ENCODE measurements around the gene TRPM2. TPM values are rescaled to one million over a fixed set of nuclear protein-coding genes. Genes with fewer than 3 reads are reported as not detected.
A peak's percentile ranks its signal among the peaks of the same experiment; 100 is the strongest.

Gene TRPM2
- total RNA-seq, 1 donor from 2014 or later: 0.07 TPM

DNA sequence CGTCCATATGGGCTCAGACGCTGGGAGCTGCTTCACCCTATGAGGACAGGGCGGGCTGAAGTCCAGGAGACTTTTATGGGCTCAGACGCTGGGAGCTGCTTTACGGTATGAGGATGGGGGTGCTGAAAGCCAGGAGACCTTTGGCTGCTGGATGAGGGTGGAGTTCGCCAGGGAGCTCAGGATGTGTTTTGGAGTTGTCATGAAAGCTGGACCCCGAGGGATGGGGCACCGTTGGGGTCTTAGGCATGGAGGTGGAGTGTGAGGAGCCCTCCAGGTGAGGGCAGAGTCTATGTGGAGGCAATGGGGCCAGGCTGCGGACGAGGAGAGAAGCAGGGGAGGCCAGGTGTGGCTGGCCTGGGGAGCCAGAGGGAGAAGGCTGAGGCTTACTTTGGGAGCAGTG, 27.5 kb downstream of the TRPM2 start:
- H3K36me3 Mint-ChIP-seq: peaks cover 4% of the 10 kb centered on the region
- H3K4me1 Mint-ChIP-seq (ENCODE audit: unreplicated experiment): no peaks in the 10 kb centered on the region
- H3K27me3 Mint-ChIP-seq: peaks cover 17% of the 10 kb centered on the region
- peaks cover 4% of the 10 kb centered on the region for H3K9me3 Mint-ChIP-seq
- H3K4me3 Mint-ChIP-seq: no peak overlapping the region
- DNase-seq (ENCODE audit: extremely low spot score, unreplicated experiment): peak; percentile 54
- peak overlapping the region; percentile 55 for H3K27ac Mint-ChIP-seq
- TF ChIP-seq, protein P1, sequence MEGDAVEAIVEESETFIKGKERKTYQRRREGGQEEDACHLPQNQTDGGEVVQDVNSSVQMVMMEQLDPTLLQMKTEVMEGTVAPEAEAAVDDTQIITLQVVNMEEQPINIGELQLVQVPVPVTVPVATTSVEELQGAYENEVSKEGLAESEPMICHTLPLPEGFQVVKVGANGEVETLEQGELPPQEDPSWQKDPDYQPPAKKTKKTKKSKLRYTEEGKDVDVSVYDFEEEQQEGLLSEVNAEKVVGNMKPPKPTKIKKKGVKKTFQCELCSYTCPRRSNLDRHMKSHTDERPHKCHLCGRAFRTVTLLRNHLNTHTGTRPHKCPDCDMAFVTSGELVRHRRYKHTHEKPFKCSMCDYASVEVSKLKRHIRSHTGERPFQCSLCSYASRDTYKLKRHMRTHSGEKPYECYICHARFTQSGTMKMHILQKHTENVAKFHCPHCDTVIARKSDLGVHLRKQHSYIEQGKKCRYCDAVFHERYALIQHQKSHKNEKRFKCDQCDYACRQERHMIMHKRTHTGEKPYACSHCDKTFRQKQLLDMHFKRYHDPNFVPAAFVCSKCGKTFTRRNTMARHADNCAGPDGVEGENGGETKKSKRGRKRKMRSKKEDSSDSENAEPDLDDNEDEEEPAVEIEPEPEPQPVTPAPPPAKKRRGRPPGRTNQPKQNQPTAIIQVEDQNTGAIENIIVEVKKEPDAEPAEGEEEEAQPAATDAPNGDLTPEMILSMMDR (conservative IDR thresholded peaks at IDR 0.05): no peak

DNA sequence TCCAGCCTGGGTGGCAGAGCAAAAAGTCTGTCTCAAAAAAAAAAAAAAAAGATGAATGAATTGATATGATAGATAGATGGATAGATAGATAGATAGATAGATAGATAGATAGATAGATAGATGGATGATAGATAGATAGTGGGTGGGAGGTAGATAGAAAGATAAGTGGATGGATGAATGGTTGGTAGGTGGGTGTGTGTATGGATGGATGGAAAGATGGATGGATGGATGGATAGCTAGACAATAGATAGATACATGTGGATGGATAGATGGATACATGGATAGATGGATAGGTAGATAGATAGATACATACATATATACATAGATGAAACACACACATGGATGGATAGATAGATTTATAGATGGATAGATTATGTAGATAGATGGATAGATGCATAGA, 28.5 kb downstream of the TRPM2 start:
- Mint-ChIP-seq H3K36me3 (peaks cover 4% of the 10 kb centered on the region), H3K27me3 (peaks cover 16% of the 10 kb centered on the region), H3K9me3 (peaks cover 4% of the 10 kb centered on the region), H3K4me1 (ENCODE audit: unreplicated experiment) (no peaks in the 10 kb centered on the region), H3K27ac (no peak overlapping the region), H3K4me3 (no peak overlapping the region)
- no peak for DNase-seq (ENCODE audit: extremely low spot score, unreplicated experiment)
- TF ChIP-seq, protein P1 (conservative IDR thresholded peaks at IDR 0.05): no peak

DNA sequence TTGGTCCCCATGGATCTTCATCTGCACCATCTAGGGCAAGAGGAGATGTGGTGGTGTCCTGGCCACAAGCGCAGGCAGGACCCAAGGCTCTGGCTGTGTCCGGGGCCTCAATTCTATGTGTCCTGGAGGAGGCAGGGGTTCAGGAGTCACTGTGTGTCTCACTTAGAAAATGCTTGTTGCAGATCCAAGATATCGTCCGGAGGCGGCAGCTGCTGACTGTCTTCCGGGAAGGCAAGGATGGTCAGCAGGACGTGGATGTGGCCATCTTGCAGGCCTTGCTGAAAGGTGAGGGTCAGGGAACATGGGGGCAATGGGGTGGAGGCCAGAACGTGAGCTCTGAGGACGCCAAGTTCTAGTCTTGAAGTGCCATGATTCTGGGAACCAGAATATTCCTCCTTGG, 29.1 kb downstream of the TRPM2 start:
- no peaks in the 10 kb centered on the region for H3K4me1 Mint-ChIP-seq (ENCODE audit: unreplicated experiment)
- peaks cover 13% of the 10 kb centered on the region for H3K27me3 Mint-ChIP-seq
- H3K9me3 Mint-ChIP-seq: peaks cover 4% of the 10 kb centered on the region
- no peak overlapping the region for H3K27ac Mint-ChIP-seq
- no peak overlapping the region for H3K4me3 Mint-ChIP-seq
- peaks cover 4% of the 10 kb centered on the region for H3K36me3 Mint-ChIP-seq
- peak; percentile 34 for DNase-seq (ENCODE audit: extremely low spot score, unreplicated experiment)
- TF ChIP-seq, protein P1 (conservative IDR thresholded peaks at IDR 0.05): no peak

DNA sequence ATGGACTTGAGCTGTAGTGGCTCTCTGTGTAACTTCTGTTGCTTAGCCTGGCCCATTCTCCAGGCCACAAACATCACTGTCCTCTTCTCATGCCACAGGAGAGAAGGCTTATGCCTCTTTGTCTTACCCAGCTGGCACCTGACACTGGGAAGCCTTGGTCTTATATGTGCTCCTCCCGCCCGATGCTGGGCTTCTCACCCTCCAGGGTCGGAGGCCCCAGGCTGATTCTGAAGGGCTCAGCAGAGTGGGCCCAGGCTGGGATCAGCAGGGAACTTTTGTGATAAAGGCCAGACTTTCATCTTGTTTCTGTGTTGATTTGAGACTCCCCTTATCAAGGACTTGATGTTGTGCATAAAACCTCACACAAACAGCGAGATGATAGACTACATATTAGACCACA, 29.8 kb downstream of the TRPM2 start:
- H3K4me1 Mint-ChIP-seq (ENCODE audit: unreplicated experiment): no peaks in the 10 kb centered on the region
- H3K36me3 Mint-ChIP-seq: peaks cover 4% of the 10 kb centered on the region
- TF ChIP-seq, protein P1 (conservative IDR thresholded peaks at IDR 0.05): no peak
- peaks cover 4% of the 10 kb centered on the region for H3K9me3 Mint-ChIP-seq
- H3K27me3 Mint-ChIP-seq: peaks cover 13% of the 10 kb centered on the region
- no peak overlapping the region for H3K4me3 Mint-ChIP-seq
- DNase-seq (ENCODE audit: extremely low spot score, unreplicated experiment): peak; percentile 43
- no peak overlapping the region for H3K27ac Mint-ChIP-seq

DNA sequence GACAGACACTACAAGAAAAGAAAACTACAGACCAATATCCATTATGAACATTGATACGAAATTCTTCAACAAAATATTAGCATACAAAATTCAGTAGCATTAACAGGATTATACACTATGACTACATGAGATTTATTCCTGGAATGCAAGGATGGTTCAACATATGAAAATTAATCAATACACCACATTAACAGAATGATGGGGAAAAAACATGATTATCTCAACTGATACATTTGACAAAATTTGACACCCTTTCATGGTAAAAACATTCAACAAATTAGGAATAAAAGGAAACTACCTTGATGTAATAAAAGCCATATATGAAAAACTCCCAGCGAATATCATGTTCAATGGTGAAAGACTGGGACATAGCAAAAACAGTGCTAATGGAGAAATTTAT, 31.5 kb downstream of the TRPM2 start:
- Mint-ChIP-seq H3K27me3 (peaks cover 13% of the 10 kb centered on the region), H3K4me1 (ENCODE audit: unreplicated experiment) (no peaks in the 10 kb centered on the region), H3K36me3 (peaks cover 4% of the 10 kb centered on the region), H3K27ac (no peak overlapping the region), H3K4me3 (no peak overlapping the region), H3K9me3 (peaks cover 4% of the 10 kb centered on the region)
- no peak for DNase-seq (ENCODE audit: extremely low spot score, unreplicated experiment)
- TF ChIP-seq, protein P1 (conservative IDR thresholded peaks at IDR 0.05): no peak

DNA sequence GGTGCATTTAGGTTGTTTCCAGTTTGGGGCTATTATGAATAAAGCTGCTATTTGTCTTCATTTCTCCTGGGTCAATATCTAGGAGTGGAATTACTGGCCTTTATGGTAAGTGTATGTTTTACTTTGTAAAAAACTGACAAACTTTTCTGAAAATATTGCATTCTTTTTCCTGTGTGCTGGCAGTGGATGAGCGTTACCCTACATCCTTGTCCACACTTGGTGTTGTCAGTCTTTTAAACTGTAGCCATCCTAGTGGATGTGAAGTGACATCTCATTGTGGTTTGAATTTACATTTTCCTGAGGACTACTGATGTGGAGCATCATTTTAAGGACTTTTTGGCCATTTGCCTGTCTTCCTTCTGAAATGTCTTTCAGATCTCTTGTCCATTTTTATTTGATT, 35.9 kb downstream of the TRPM2 start:
- no peak overlapping the region for H3K27ac Mint-ChIP-seq
- TF ChIP-seq, protein P1 (conservative IDR thresholded peaks at IDR 0.05): no peak
- H3K9me3 Mint-ChIP-seq: peaks cover 4% of the 10 kb centered on the region
- peaks cover 13% of the 10 kb centered on the region for H3K27me3 Mint-ChIP-seq
- no peaks in the 10 kb centered on the region for H3K4me1 Mint-ChIP-seq (ENCODE audit: unreplicated experiment)
- no peaks in the 10 kb centered on the region for H3K36me3 Mint-ChIP-seq
- no peak overlapping the region for H3K4me3 Mint-ChIP-seq
- DNase-seq (ENCODE audit: extremely low spot score, unreplicated experiment): no peak
